CD4-positive, alpha-beta T cell treated with Interleukin-17A for 1 hour (primary cell): Measurements from ENCODE around the gene CSPG4.
"Not testable (repeated sequence)": the region's sequence is repeated elsewhere in the genome, so short reads cannot be mapped to it uniquely, and the experiment has no call there.

ENCODE experiments used
- DNase-seq: peaks from one replicate; pipeline ENCODE4 v3.0.0-alpha.2; 2020

The CSPG4 gene

GRCh38 chr15:75738014-75738646, 25.5 kb upstream of the CSPG4 start:
- no peak for DNase-seq

GRCh38 chr15:75737116-75738013, 24.7 kb upstream of the CSPG4 start:
- not testable (repeated sequence) for DNase-seq

GRCh38 chr15:75736256-75736655, 23.6 kb upstream of the CSPG4 start:
- DNase-seq, result no peak

GRCh38 chr15:75734861-75735760, 22.5 kb upstream of the CSPG4 start:
- not testable (repeated sequence) for DNase-seq

- DNase-seq, result no peak
Observed at GRCh38 chr15:75733761-75734651, 21.4 kb upstream of the CSPG4 start.

- peak; percentile 46 for DNase-seq
Observed at GRCh38 chr15:75732809-75733451, 20.3 kb upstream of the CSPG4 start.

- DNase-seq, result no peak
Observed at GRCh38 chr15:75732177-75732808, 19.6 kb upstream of the CSPG4 start.

GRCh38 chr15:75731248-75732151, 18.9 kb upstream of the CSPG4 start:
- DNase-seq, result no peak

GRCh38 chr15:75730376-75731247, 18.0 kb upstream of the CSPG4 start:
- not testable (repeated sequence) for DNase-seq

GRCh38 chr15:75729326-75730069, 16.9 kb upstream of the CSPG4 start:
- no peak for DNase-seq

- peak; percentile 76 for DNase-seq
Observed at GRCh38 chr15:75727851-75728715, 15.4 kb upstream of the CSPG4 start.

- no peak for DNase-seq
Observed at GRCh38 chr15:75727031-75727531, 14.4 kb upstream of the CSPG4 start.

- DNase-seq, result no peak
Observed at GRCh38 chr15:75725719-75726607, 13.3 kb upstream of the CSPG4 start.

- no peak for DNase-seq
Observed at GRCh38 chr15:75725006-75725718, 12.5 kb upstream of the CSPG4 start.
